ENCODE measurements around the gene PPP2R3A.
"Not testable (repeated sequence)": the region's sequence is repeated elsewhere in the genome, so short reads cannot be mapped to it uniquely, and the experiment has no call there.

The PPP2R3A gene

DNA sequence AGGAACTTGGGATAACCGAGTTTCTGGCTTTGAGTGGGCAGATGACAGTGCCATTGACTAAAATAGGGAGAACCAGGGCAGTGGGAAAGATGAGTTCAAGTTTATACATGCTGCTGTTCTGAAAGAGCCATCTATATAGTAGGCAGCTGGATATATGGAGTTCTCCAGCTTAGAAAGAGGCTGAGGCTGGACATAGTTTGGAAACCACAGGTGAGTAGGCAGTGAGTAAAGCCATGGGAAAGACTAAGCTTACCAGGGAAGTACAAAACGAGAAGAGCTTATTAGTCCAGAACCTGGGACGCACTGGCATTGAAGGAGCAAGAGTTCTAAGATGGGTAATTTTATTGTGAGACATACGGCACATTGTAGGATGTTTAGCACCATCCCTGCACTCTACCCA lies 176.4 kb downstream of the PPP2R3A start:
- no peaks in the 10 kb centered on the region for H3K27me3 Mint-ChIP-seq (ENCODE audit: low read depth)
- peaks cover 40% of the 10 kb centered on the region for H3K36me3 Mint-ChIP-seq (ENCODE audit: low read depth)
- H3K4me1 Mint-ChIP-seq: no peaks in the 10 kb centered on the region
- no peaks in the 10 kb centered on the region for H3K9me3 Mint-ChIP-seq
- H3K4me3 Mint-ChIP-seq: no peak overlapping the region
- H3K27ac Mint-ChIP-seq: no peak overlapping the region
- TF ChIP-seq, protein P1, sequence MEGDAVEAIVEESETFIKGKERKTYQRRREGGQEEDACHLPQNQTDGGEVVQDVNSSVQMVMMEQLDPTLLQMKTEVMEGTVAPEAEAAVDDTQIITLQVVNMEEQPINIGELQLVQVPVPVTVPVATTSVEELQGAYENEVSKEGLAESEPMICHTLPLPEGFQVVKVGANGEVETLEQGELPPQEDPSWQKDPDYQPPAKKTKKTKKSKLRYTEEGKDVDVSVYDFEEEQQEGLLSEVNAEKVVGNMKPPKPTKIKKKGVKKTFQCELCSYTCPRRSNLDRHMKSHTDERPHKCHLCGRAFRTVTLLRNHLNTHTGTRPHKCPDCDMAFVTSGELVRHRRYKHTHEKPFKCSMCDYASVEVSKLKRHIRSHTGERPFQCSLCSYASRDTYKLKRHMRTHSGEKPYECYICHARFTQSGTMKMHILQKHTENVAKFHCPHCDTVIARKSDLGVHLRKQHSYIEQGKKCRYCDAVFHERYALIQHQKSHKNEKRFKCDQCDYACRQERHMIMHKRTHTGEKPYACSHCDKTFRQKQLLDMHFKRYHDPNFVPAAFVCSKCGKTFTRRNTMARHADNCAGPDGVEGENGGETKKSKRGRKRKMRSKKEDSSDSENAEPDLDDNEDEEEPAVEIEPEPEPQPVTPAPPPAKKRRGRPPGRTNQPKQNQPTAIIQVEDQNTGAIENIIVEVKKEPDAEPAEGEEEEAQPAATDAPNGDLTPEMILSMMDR (IDR thresholded peaks at IDR 0.05; ENCODE audit: unreplicated experiment in 3 of 3): no peak

DNA sequence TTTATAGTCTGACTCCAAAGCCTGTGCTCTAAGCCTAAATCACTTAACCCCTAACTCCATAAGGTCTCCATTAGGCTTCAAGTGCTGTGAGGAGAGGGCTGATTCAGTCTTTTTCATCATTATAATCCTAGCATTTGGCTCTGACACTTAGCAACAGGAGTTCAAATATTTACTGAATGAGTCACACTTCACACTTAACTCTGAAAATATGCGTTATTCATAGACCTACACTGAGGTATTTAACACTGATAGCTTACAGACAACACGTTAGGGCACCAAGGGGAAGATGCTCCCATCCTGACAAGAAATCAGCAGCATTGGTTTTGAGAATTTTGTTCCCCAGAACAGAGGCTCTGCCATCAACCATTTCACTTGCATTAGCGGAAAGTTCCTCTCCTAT lies 177.1 kb downstream of the PPP2R3A start:
- no peak overlapping the region for H3K27ac Mint-ChIP-seq
- no peaks in the 10 kb centered on the region for H3K4me1 Mint-ChIP-seq
- TF ChIP-seq, protein P1 (IDR thresholded peaks at IDR 0.05; ENCODE audit: unreplicated experiment in 3 of 3): no peak
- peaks cover 41% of the 10 kb centered on the region for H3K36me3 Mint-ChIP-seq (ENCODE audit: low read depth)
- no peaks in the 10 kb centered on the region for H3K27me3 Mint-ChIP-seq (ENCODE audit: low read depth)
- no peak overlapping the region for H3K4me3 Mint-ChIP-seq
- no peaks in the 10 kb centered on the region for H3K9me3 Mint-ChIP-seq

DNA sequence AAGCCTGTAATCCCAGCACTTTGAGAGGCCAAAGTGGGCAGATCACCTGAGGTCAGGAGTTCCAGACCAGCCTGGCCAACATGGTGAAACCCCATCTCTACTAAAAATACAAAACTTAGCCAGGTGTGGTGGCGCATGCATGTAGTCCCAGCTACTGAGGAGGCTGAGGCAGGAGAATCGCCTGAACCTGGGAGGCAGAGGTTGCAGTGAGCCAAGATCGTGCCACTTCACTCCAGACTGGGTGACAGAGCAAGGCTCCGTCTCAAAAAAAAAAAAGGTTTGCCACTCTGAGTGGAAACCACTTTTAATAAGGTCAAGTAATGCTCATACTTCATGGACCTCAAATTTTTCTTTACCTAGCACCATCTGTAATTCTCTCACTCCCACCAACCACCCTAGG lies 178.9 kb downstream of the PPP2R3A start:
- H3K9me3 Mint-ChIP-seq; H3K27ac Mint-ChIP-seq; H3K27me3 Mint-ChIP-seq (ENCODE audit: low read depth); H3K4me1 Mint-ChIP-seq; H3K4me3 Mint-ChIP-seq: not testable (repeated sequence)
- peaks cover 39% of the 10 kb centered on the region for H3K36me3 Mint-ChIP-seq (ENCODE audit: low read depth)

DNA sequence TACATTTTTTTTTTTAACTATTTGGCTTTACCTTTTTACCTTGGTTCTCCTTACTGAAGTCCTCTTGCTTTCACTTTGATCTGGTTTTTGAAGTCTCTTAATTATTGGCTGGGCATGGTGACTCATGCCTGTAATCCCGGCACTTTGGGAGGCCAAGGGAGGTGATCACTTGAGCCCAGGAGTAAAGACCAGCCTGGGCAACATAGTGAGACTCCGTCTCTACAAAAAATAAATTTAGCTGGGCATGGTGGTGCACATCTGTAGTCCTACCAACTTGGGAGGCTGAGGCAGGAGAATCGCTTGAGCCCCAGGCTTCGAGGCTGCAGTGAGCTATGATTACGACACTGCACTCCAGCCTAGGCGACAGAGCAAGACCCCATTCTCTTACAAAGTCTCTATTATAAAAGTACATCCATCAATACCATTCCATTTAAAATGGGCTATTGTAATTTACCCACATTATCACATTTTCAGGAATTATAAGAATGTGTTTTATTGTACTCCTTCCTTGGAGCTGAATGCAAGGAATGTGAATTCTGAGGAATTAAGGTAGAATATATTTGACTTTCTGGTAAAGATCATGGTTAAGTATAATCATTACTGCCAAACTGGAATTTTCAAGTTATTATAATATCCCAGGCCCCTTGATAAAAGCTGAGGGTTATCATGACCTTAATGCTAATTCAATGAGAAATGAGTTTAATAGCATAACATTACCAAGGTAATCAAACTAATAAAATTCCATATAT lies 181.6 kb downstream of the PPP2R3A start:
- TF ChIP-seq, protein P1 (IDR thresholded peaks at IDR 0.05; ENCODE audit: unreplicated experiment in 3 of 3): no peak
- Mint-ChIP-seq H3K4me1 (peaks cover 10% of the 10 kb centered on the region), H3K27me3 (ENCODE audit: low read depth) (no peaks in the 10 kb centered on the region), H3K9me3 (no peaks in the 10 kb centered on the region), H3K36me3 (ENCODE audit: low read depth) (peaks cover 49% of the 10 kb centered on the region), H3K4me3 (no peak overlapping the region), H3K27ac (no peak overlapping the region)

DNA sequence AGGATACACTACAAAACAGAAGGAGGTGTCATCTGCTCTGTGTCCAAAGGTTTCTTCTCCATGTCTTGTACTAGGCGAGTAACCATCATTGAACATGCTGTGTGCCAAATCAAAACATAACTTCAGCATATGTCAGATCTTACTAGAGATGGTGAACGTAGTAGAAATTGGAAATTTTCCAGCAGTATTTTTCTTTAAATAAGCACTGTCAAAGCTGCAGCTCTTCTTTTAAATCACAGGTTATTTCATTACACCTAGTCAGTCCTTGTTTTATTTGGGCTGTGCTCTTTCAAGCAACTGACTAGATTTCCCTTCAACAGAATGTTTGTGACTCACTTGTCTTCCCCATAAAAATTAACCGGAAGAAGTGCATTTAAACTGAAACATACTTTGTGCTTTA lies 184.1 kb downstream of the PPP2R3A start:
- Mint-ChIP-seq H3K9me3 (no peaks in the 10 kb centered on the region), H3K4me3 (no peak overlapping the region), H3K27ac (no peak overlapping the region), H3K36me3 (ENCODE audit: low read depth) (peaks cover 53% of the 10 kb centered on the region), H3K27me3 (ENCODE audit: low read depth) (no peaks in the 10 kb centered on the region), H3K4me1 (peaks cover 14% of the 10 kb centered on the region)
- TF ChIP-seq, protein P1 (IDR thresholded peaks at IDR 0.05; ENCODE audit: unreplicated experiment in 3 of 3): no peak

DNA sequence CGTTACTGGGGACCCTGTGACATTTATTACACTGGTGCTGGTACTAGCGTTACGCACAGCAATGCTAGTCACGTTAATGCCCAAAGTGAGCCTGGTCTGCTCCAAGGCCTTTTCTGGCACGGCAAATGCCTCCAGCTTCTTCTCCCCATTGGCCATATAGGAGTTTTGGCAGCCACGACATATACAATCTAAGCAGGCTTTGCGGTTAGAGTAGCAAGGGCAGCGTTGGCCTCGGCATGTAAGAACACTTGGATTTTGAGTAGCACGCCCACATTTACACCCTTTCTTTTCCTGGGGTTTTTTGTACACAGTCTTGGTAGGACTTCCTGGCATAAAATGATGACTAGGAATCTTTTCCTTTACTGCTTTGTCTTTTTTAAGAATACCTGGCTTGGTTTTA lies 185.7 kb downstream of the PPP2R3A start:
- no peaks in the 10 kb centered on the region for H3K27me3 Mint-ChIP-seq (ENCODE audit: low read depth)
- peaks cover 14% of the 10 kb centered on the region for H3K4me1 Mint-ChIP-seq
- TF ChIP-seq, protein P1 (IDR thresholded peaks at IDR 0.05; ENCODE audit: unreplicated experiment in 3 of 3): no peak
- no peaks in the 10 kb centered on the region for H3K9me3 Mint-ChIP-seq
- H3K36me3 Mint-ChIP-seq (ENCODE audit: low read depth): peaks cover 41% of the 10 kb centered on the region
- H3K4me3 Mint-ChIP-seq: no peak overlapping the region
- no peak overlapping the region for H3K27ac Mint-ChIP-seq
